Liver (tissue), 9 donors: Measurements from ENCODE around the gene ERGIC1. TPM values are rescaled to one million over a fixed set of nuclear protein-coding genes. Genes with fewer than 3 reads are reported as not detected.

ENCODE experiments used
- DNase-seq: peaks from one replicate; pipeline ENCODE4 v3.0.0-alpha.2; 2017; ENCODE audit warnings: low spot score
- H3K27ac ChIP-seq, 2 donors: one replicate each; pipeline ENCODE4 v1.7.0; 2013; ENCODE audit warnings: inconsistent platforms in 2 of 2, low read length in 2 of 2, control low read depth in 1 of 2, low read depth in 1 of 2, mild to moderate bottlenecking in 1 of 2
- H3K27me3 ChIP-seq, 4 donors: one replicate each; pipeline versions ENCODE4 v1.6.1 to v1.7.0; 2013; ENCODE audit warnings: low read length in 3 of 4, inconsistent platforms in 1 of 4, mild to moderate bottlenecking in 1 of 4, moderate library complexity in 1 of 4; ENCODE audit not compliant: control insufficient read depth in 4 of 4, insufficient read depth in 4 of 4
- H3K36me3 ChIP-seq, 4 donors: one replicate each; pipeline versions ENCODE4 v1.6.1 to v1.7.0; 2013; ENCODE audit warnings: low read length in 3 of 4, mild to moderate bottlenecking in 3 of 4, low read depth in 1 of 4, moderate library complexity in 1 of 4; ENCODE audit not compliant: control insufficient read depth in 4 of 4, insufficient read depth in 3 of 4
- H3K4me1 ChIP-seq, 4 donors: one replicate each; pipeline versions ENCODE4 v1.6.1 to v1.7.0; 2013; ENCODE audit warnings: low read length in 3 of 4, mild to moderate bottlenecking in 3 of 4, moderate library complexity in 1 of 4; ENCODE audit not compliant: control insufficient read depth in 4 of 4, insufficient read depth in 4 of 4
- H3K4me3 ChIP-seq, 3 donors: one replicate each; pipeline versions ENCODE4 v1.6.1 to v1.7.0; 2013; ENCODE audit warnings: low read length in 3 of 3, control low read depth in 1 of 3, low read depth in 1 of 3, mild to moderate bottlenecking in 1 of 3
- H3K9ac ChIP-seq, 2 donors: one replicate each; pipeline ENCODE4 v1.7.0; 2013; ENCODE audit warnings: low read length in 2 of 2, mild to moderate bottlenecking in 2 of 2, moderate library complexity in 2 of 2, control low read depth in 1 of 2, low read depth in 1 of 2
- H3K9me3 ChIP-seq, 4 donors: one replicate each; pipeline versions ENCODE4 v1.6.1 to v1.7.0; 2013; ENCODE audit warnings: low read length in 3 of 4; ENCODE audit not compliant: control insufficient read depth in 4 of 4
- ATF3 ChIP-seq: IDR thresholded peaks from 2 replicates; pipeline ENCODE4 v1.6.1; 2016; ENCODE audit warnings: antibody characterized with exemption
- EGR1 ChIP-seq, 2 donors: IDR thresholded peaks; 2 replicates each; pipeline ENCODE4 v1.6.1; 2016 to 2018; ENCODE audit warnings: antibody characterized with exemption in 2 of 2, low read depth in 2 of 2
- FOXA1 ChIP-seq: IDR thresholded peaks from 2 replicates; pipeline ENCODE4 v1.6.1; 2016; ENCODE audit warnings: antibody characterized with exemption
- FOXA2 ChIP-seq: IDR thresholded peaks from 2 replicates; pipeline ENCODE4 v1.6.1; 2016; ENCODE audit warnings: antibody characterized with exemption
- GABPA ChIP-seq, 2 donors: IDR thresholded peaks in 1 of 2; conservative IDR thresholded peaks in 1 of 2; 2 replicates each; pipeline ENCODE4 v1.6.1; 2016; ENCODE audit warnings: antibody characterized with exemption in 2 of 2, mild to moderate bottlenecking in 1 of 2, moderate library complexity in 1 of 2
- HNF4A ChIP-seq, 2 donors: conservative IDR thresholded peaks; 2 replicates each; pipeline ENCODE4 v1.6.1; 2016; ENCODE audit warnings: antibody characterized with exemption in 2 of 2, mild to moderate bottlenecking in 2 of 2
- HNF4G ChIP-seq: IDR thresholded peaks from 2 replicates; pipeline ENCODE4 v1.6.1; 2016; ENCODE audit warnings: antibody characterized with exemption
- JUND ChIP-seq, 2 donors: IDR thresholded peaks; 2 replicates each; pipeline ENCODE4 v1.6.1; 2016; ENCODE audit warnings: antibody characterized with exemption in 2 of 2
- MAX ChIP-seq: IDR thresholded peaks from 2 replicates; pipeline ENCODE4 v1.6.1; 2016; ENCODE audit warnings: antibody characterized with exemption
- NR2F2 ChIP-seq: IDR thresholded peaks from 2 replicates; pipeline ENCODE4 v1.6.1; 2016; ENCODE audit warnings: antibody characterized with exemption
- RAD21 ChIP-seq, 2 donors: IDR thresholded peaks; 2 replicates each; pipeline ENCODE4 v1.6.1; 2016; ENCODE audit warnings: antibody characterized with exemption in 2 of 2, mild to moderate bottlenecking in 2 of 2
- REST ChIP-seq: IDR thresholded peaks from 2 replicates; pipeline ENCODE4 v1.6.1; 2016; ENCODE audit warnings: antibody characterized with exemption, mild to moderate bottlenecking
- RXRA ChIP-seq, 2 donors: IDR thresholded peaks; 2 replicates each; pipeline ENCODE4 v1.6.1; 2017 to 2018; ENCODE audit warnings: antibody characterized with exemption in 2 of 2, mild to moderate bottlenecking in 1 of 2
- SP1 ChIP-seq: IDR thresholded peaks from 2 replicates; pipeline ENCODE4 v1.6.1; 2018; ENCODE audit warnings: antibody characterized with exemption, mild to moderate bottlenecking
- TAF1 ChIP-seq: conservative IDR thresholded peaks from 2 replicates; pipeline ENCODE4 v1.6.1; 2016; ENCODE audit warnings: antibody characterized with exemption, mild to moderate bottlenecking
- YY1 ChIP-seq: IDR thresholded peaks from 2 replicates; pipeline ENCODE4 v1.6.1; 2016; ENCODE audit warnings: antibody characterized with exemption, mild to moderate bottlenecking
- WGBS: extraction: QIAGEN DNeasy Blood & Tissue Kit; methylation state at CpG from one replicate; pipeline ENCODE4 v1.1.7; 2013; 5-methylcytosine and 5-hydroxymethylcytosine counted together
- polyA plus RNA-seq, 2 donors: library from polyadenylated mRNA; stranded (reverse) in 1 of 2; unstranded in 1 of 2; fragments of 200-250 nt in 1 of 2; fragments of >200 nt in 1 of 2; fragmentation: Nextera tagmentation in 1 of 2; extraction: Ambion mirVana in 1 of 2; gene quantifications; one replicate each; pipeline versions ENCODE4 v1.2.1 to v1.2.3, GENCODE V29; 2013 to 2015
- total RNA-seq, 2 donors: library from RNA; depleted of rRNA; stranded (reverse); fragments of >200 nt; gene quantifications; one replicate each; pipeline ENCODE4 v1.2.3, GENCODE V29; 2014
- TF ChIP-seq, protein P1 (sequence below): fragments of 150-350 bp; IDR thresholded peaks from 2 replicates; pipeline ENCODE4 v1.5.1; 2017; ENCODE audit warnings: improper control_type of control experiment, low read depth, low read length; ENCODE audit not compliant: missing input control
- TF ChIP-seq, protein P2 (sequence below): IDR thresholded peaks from 2 replicates; pipeline ENCODE4 v1.6.1; 2016; ENCODE audit warnings: antibody characterized with exemption
- donor health status: healthy.
- donor health status: healthy.
- donor health status: healthy.
- donor health status: healthy.
- donor health status: healthy.

Gene ERGIC1
- total and polyA plus RNA-seq, 4 donors = 45.4 to 155 (median 101) TPM

DNA sequence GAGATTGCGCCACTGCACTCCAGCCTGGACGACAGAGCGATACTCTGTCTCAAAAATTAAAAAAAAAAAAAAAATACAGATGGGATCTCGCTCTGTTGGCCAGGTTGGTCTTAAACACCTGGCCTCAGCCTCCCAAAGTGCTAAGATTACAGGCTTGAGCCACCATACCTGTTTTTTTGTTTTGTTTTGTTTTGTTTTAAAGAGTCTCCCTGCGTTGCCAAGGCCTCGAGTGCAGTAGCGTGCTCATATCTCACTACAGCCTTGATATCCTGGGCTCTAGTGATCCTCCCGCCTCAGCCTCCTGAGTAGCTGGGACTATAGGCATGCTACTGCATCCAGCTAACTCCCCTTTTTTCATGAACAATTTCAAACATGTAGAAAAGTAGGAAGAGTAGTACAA, 156.7 kb downstream of the ERGIC1 start:
- TF ChIP-seq HNF4A (conservative IDR thresholded peaks at IDR 0.05) (no peak), NR2F2 (no peak), JUND (IDR thresholded peaks at IDR 0.05) (no peak), SP1 (no peak), HNF4G (no peak)
- TF ChIP-seq, protein P1, sequence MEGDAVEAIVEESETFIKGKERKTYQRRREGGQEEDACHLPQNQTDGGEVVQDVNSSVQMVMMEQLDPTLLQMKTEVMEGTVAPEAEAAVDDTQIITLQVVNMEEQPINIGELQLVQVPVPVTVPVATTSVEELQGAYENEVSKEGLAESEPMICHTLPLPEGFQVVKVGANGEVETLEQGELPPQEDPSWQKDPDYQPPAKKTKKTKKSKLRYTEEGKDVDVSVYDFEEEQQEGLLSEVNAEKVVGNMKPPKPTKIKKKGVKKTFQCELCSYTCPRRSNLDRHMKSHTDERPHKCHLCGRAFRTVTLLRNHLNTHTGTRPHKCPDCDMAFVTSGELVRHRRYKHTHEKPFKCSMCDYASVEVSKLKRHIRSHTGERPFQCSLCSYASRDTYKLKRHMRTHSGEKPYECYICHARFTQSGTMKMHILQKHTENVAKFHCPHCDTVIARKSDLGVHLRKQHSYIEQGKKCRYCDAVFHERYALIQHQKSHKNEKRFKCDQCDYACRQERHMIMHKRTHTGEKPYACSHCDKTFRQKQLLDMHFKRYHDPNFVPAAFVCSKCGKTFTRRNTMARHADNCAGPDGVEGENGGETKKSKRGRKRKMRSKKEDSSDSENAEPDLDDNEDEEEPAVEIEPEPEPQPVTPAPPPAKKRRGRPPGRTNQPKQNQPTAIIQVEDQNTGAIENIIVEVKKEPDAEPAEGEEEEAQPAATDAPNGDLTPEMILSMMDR = no peak
- Histone ChIP-seq H3K4me1 (peaks cover 0 to 2% (median under 1%) of the 10 kb centered on the region in 4 donors), H3K4me3 (no peak overlapping the region), H3K9ac (no peak overlapping the region), H3K27me3 (no peaks in the 10 kb centered on the region), H3K9me3 (no peaks in the 10 kb centered on the region), H3K27ac (no peak overlapping the region), H3K36me3 (peaks cover 5 to 13% (median 10%) of the 10 kb centered on the region in 4 donors)
- DNase-seq = no peak
- 95% methylated on average over 8 of the region's 8 CpGs for WGBS

DNA sequence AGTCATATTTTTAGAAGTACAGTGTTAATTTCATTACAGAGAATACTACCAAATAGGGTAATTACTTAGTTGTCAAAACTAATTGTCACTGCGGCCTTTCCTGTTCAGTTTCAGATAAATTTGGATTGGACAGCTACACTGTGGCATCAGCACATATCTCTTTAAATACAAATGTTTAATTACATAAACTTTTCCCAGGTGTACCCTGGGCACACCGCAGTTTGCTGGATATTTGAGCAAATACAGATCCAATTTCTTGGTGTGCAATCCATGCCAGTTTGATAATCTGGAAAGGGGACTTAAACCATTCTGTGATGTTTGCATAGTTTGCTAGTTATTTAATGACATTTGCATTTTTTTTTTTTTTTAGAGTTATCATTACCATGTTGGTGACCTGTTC, 160.4 kb downstream of the ERGIC1 start:
- Histone ChIP-seq H3K27ac (no peak overlapping the region), H3K36me3 (peaks cover 6 to 15% (median 10%) of the 10 kb centered on the region in 4 donors), H3K4me3 (no peak overlapping the region), H3K4me1 (peaks cover 0 to 2% (median under 1%) of the 10 kb centered on the region in 4 donors), H3K9ac (no peak overlapping the region), H3K27me3 (no peaks in the 10 kb centered on the region), H3K9me3 (no peaks in the 10 kb centered on the region)
- no peak for DNase-seq
- WGBS = 73% methylated on average over 2 of the region's 2 CpGs
- no peak for TF ChIP-seq FOXA1
- no peak for TF ChIP-seq EGR1 (IDR thresholded peaks at IDR 0.05; ENCODE audit: low read depth in 2 of 2)
- no peak for TF ChIP-seq JUND (IDR thresholded peaks at IDR 0.05)
- no peak for TF ChIP-seq MAX
- TF ChIP-seq ATF3 = no peak
- no peak for TF ChIP-seq SP1
- no peak for TF ChIP-seq RAD21 (IDR thresholded peaks at IDR 0.05)
- no peak for TF ChIP-seq RXRA (IDR thresholded peaks at IDR 0.05)
- TF ChIP-seq FOXA2 = no peak
- TF ChIP-seq REST = no peak
- TF ChIP-seq, protein P1 = no peak
- no peak for TF ChIP-seq YY1
- no peak for TF ChIP-seq TAF1
- TF ChIP-seq GABPA (IDR thresholded peaks at IDR 0.05 in 1 of 2, conservative IDR thresholded peaks at IDR 0.05 in 1 of 2) = no peak
- TF ChIP-seq HNF4A (conservative IDR thresholded peaks at IDR 0.05) = no peak
- TF ChIP-seq, protein P2, sequence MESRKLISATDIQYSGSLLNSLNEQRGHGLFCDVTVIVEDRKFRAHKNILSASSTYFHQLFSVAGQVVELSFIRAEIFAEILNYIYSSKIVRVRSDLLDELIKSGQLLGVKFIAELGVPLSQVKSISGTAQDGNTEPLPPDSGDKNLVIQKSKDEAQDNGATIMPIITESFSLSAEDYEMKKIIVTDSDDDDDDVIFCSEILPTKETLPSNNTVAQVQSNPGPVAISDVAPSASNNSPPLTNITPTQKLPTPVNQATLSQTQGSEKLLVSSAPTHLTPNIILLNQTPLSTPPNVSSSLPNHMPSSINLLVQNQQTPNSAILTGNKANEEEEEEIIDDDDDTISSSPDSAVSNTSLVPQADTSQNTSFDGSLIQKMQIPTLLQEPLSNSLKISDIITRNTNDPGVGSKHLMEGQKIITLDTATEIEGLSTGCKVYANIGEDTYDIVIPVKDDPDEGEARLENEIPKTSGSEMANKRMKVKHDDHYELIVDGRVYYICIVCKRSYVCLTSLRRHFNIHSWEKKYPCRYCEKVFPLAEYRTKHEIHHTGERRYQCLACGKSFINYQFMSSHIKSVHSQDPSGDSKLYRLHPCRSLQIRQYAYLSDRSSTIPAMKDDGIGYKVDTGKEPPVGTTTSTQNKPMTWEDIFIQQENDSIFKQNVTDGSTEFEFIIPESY = no peak
- TF ChIP-seq NR2F2 = no peak
